H1 (cell line): ENCODE results near the gene FRMD6. TPM values are rescaled to one million over a fixed set of nuclear protein-coding genes. Genes with fewer than 3 reads are reported as not detected.

Experiments used
- CTCF ChIA-PET: fragments of 300-600 bp; sonication (Branson Sonifier 250); formaldehyde crosslinking; loops from one replicate; lab custom pipeline; 2021; ENCODE audit not compliant: partially characterized antibody; lab: Charles Lee
- POLR2A ChIA-PET: fragments of 300-600 bp; sonication (Branson Sonifier 250); formaldehyde crosslinking; loops from one replicate; lab custom pipeline; 2021; ENCODE audit warnings: inconsistent platforms; ENCODE audit not compliant: partially characterized antibody; lab: Charles Lee
- DNase-seq, 2 experiments: peaks; one replicate each; pipeline versions ENCODE4 v3.0.0 to v3.0.0-alpha.2; 2010 to 2022; ENCODE audit warnings: low spot score in 2 of 2, low read depth in 1 of 2, mixed read lengths in 1 of 2
- FAIRE-seq: peaks from 2 replicates; lab custom pipeline; 2011; peaks lifted over from hg19 to GRCh38; lab: Jason Lieb, UNC
- H2AFZ ChIP-seq: 2 replicates; pipeline ENCODE4 v1.8.1; 2012; ENCODE audit warnings: low read length, inconsistent platforms
- H2AK5ac ChIP-seq: 2 replicates; pipeline ENCODE4 v1.6.1; 2013; ENCODE audit warnings: low read depth, low read length
- H2BK120ac ChIP-seq: replicated peaks from 2 replicates; pipeline ENCODE3; 2013; ENCODE audit warnings: low read depth, low read length, inconsistent platforms
- H2BK12ac ChIP-seq: 2 replicates; pipeline ENCODE4 v1.6.1; 2013; ENCODE audit warnings: low read depth, low read length
- H2BK15ac ChIP-seq: 2 replicates; pipeline ENCODE4 v1.6.1; 2013; ENCODE audit warnings: low read length
- H2BK20ac ChIP-seq: 2 replicates; pipeline ENCODE4 v1.6.1; 2013; ENCODE audit warnings: low read length
- H2BK5ac ChIP-seq: 2 replicates; pipeline ENCODE4 v1.6.1; 2013; ENCODE audit warnings: low read depth, low read length
- H3K14ac ChIP-seq: 2 replicates; pipeline ENCODE4 v1.6.1; 2013; ENCODE audit warnings: inconsistent platforms; ENCODE audit not compliant: insufficient read length
- H3K18ac ChIP-seq: 2 replicates; pipeline ENCODE4 v1.6.1; 2013; ENCODE audit warnings: low read length; ENCODE audit errors: extremely low read depth
- H3K23ac ChIP-seq: 2 replicates; pipeline ENCODE4 v1.6.1; 2013; ENCODE audit warnings: inconsistent platforms; ENCODE audit not compliant: insufficient read length
- H3K23me2 ChIP-seq: 2 replicates; pipeline ENCODE4 v1.6.1; 2013; ENCODE audit warnings: low read depth, low read length
- H3K27ac ChIP-seq: 2 replicates; pipeline ENCODE4 v1.6.1; 2011; ENCODE audit warnings: low read depth, low read length, inconsistent platforms
- H3K27me3 ChIP-seq, 4 experiments: replicated peaks in 1 of 4; 1 replicate in 1 of 4; 2 replicates in 3 of 4; pipeline versions ENCODE4 v1.6.1 to v1.8.1; 2011 to 2013; ENCODE audit warnings: low read length in 3 of 4, mild to moderate bottlenecking in 3 of 4, inconsistent platforms in 2 of 4, mixed read lengths in 2 of 4, moderate library complexity in 1 of 4; ENCODE audit not compliant: control insufficient read depth in 3 of 4, insufficient read depth in 3 of 4; ENCODE audit errors: extremely low read depth in 1 of 4
- H3K36me3 ChIP-seq, 4 experiments: 2 replicates each; pipeline versions ENCODE4 v1.6.1 to v1.8.1; 2011 to 2013; ENCODE audit warnings: mild to moderate bottlenecking in 4 of 4, low read length in 3 of 4, moderate library complexity in 2 of 4, control low read depth in 1 of 4, inconsistent platforms in 1 of 4; ENCODE audit not compliant: insufficient read depth in 4 of 4, control insufficient read depth in 2 of 4
- H3K4ac ChIP-seq: replicated peaks from 2 replicates; pipeline ENCODE3; 2013; ENCODE audit warnings: low read length, low read depth, mixed read lengths, inconsistent platforms; ENCODE audit not compliant: insufficient read length
- H3K4me1 ChIP-seq, 4 experiments: replicated peaks in 1 of 4; 1 replicate in 1 of 4; 2 replicates in 3 of 4; pipeline versions ENCODE4 v1.6.1 to v1.8.1; 2011 to 2013; ENCODE audit warnings: low read length in 3 of 4, inconsistent platforms in 2 of 4, mixed read lengths in 1 of 4; ENCODE audit not compliant: insufficient read depth in 4 of 4, control insufficient read depth in 3 of 4
- H3K4me2 ChIP-seq, 2 experiments: 2 replicates each; pipeline versions ENCODE4 v1.6.1 to v1.8.1; 2011 to 2013; ENCODE audit warnings: low read depth in 2 of 2, low read length in 2 of 2, control low read depth in 1 of 2, inconsistent platforms in 1 of 2, mild to moderate bottlenecking in 1 of 2; ENCODE audit not compliant: insufficient read depth in 1 of 2
- H3K4me3 ChIP-seq, 4 experiments: fragments of 200-600, 300-600 bp in 1 of 4; sonication (generic), shearing (Covaris generic), sonication (Bioruptor Twin) in 1 of 4; 2 replicates each; pipeline versions ENCODE4 v1.5.1 to v1.8.1; 2011 to 2016; ENCODE audit warnings: low read length in 4 of 4, low read depth in 3 of 4, control low read depth in 2 of 4, inconsistent platforms in 2 of 4, mild to moderate bottlenecking in 2 of 4, mixed read lengths in 1 of 4, moderate library complexity in 1 of 4; ENCODE audit not compliant: insufficient read depth in 2 of 4; ENCODE audit errors: extremely low read depth in 1 of 4
- H3K56ac ChIP-seq: replicated peaks from 2 replicates; pipeline ENCODE3; 2013; ENCODE audit warnings: low read depth, mild to moderate bottlenecking, mixed read lengths, low read length, inconsistent platforms; ENCODE audit not compliant: insufficient read length
- H3K79me1 ChIP-seq: 2 replicates; pipeline ENCODE4 v1.6.1; 2013; ENCODE audit warnings: low read depth, low read length, control low read depth
- H3K79me2 ChIP-seq, 2 experiments: 2 replicates each; pipeline versions ENCODE4 v1.6.1 to v1.8.1; 2012 to 2013; ENCODE audit warnings: low read length in 2 of 2, mild to moderate bottlenecking in 2 of 2, inconsistent platforms in 1 of 2; ENCODE audit not compliant: insufficient read depth in 2 of 2, control insufficient read depth in 1 of 2
- H3K9ac ChIP-seq, 4 experiments: replicated peaks in 1 of 4; 1 replicate in 1 of 4; 2 replicates in 3 of 4; pipeline versions ENCODE4 v1.6.1 to v1.8.1; 2011 to 2013; ENCODE audit warnings: low read depth in 3 of 4, low read length in 3 of 4, control low read depth in 2 of 4, mild to moderate bottlenecking in 2 of 4, moderate library complexity in 2 of 4, inconsistent platforms in 1 of 4; ENCODE audit errors: extremely low read depth in 1 of 4
- H3K9me3 ChIP-seq, 2 experiments: 2 replicates each; pipeline versions ENCODE4 v1.6.1 to v1.8.1; 2012 to 2013; ENCODE audit warnings: mild to moderate bottlenecking in 2 of 2, moderate library complexity in 2 of 2, control low read depth in 1 of 2, inconsistent platforms in 1 of 2, low read depth in 1 of 2, low read length in 1 of 2, mixed read lengths in 1 of 2; ENCODE audit not compliant: insufficient read depth in 2 of 2
- H4K20me1 ChIP-seq, 2 experiments: replicated peaks in 1 of 2; 2 replicates each; pipeline versions ENCODE3 to v1.8.1; 2011 to 2013; ENCODE audit warnings: inconsistent platforms in 2 of 2, low read length in 2 of 2, mild to moderate bottlenecking in 1 of 2; ENCODE audit not compliant: insufficient read depth in 2 of 2, control insufficient read depth in 1 of 2
- H4K5ac ChIP-seq: 2 replicates; pipeline ENCODE4 v1.6.1; 2013; ENCODE audit warnings: low read length, low read depth, mixed read lengths, inconsistent platforms; ENCODE audit not compliant: insufficient read length
- H4K8ac ChIP-seq: 2 replicates; pipeline ENCODE4 v1.8.0; 2013; ENCODE audit warnings: mild to moderate bottlenecking, moderate library complexity, low read length, inconsistent platforms; ENCODE audit not compliant: insufficient read depth; ENCODE audit errors: extremely low read depth
- H4K91ac ChIP-seq: replicated peaks from 2 replicates; pipeline ENCODE3; 2013; ENCODE audit warnings: low read length, mixed read lengths, inconsistent platforms; ENCODE audit not compliant: insufficient read length
- CTBP2 ChIP-seq: IDR thresholded peaks from 2 replicates; pipeline ENCODE4 v1.7.0; 2011; ENCODE audit warnings: borderline replicate concordance, mild to moderate bottlenecking, moderate library complexity, mixed read lengths, low read length; ENCODE audit not compliant: insufficient read depth, insufficient read length
- HDAC2 ChIP-seq, 2 experiments: fragments of 300-600 bp in 1 of 2; sonication (generic) in 1 of 2; IDR thresholded peaks; 2 replicates each; pipeline ENCODE4 v1.6.1; 2011 to 2012; ENCODE audit warnings: low read depth in 2 of 2, low read length in 2 of 2, mild to moderate bottlenecking in 2 of 2, moderate library complexity in 2 of 2, borderline replicate concordance in 1 of 2, inconsistent platforms in 1 of 2
- JUN ChIP-seq: IDR thresholded peaks from 2 replicates; pipeline ENCODE4 v1.6.1; 2011; ENCODE audit warnings: low read depth, mild to moderate bottlenecking, improper control_type of control experiment, low read length
- POU5F1 ChIP-seq: IDR thresholded peaks from 2 replicates; pipeline ENCODE4 v1.6.1; 2011; ENCODE audit warnings: low read depth, mild to moderate bottlenecking, low read length, moderate library complexity
- RNF2 ChIP-seq: fragments of 200-900, 300-1000 bp; sonication (generic); IDR thresholded peaks from 2 replicates; pipeline ENCODE4 v1.7.1; 2016; ENCODE audit warnings: borderline replicate concordance, low read depth, mild to moderate bottlenecking, antibody characterized with exemption, low read length; ENCODE audit not compliant: poor library complexity, severe bottlenecking; ENCODE audit errors: missing control alignments
- SAP30 ChIP-seq: fragments of 300-600 bp; sonication (generic); IDR thresholded peaks from 2 replicates; pipeline ENCODE4 v1.7.1; 2012; ENCODE audit warnings: low read length, moderate library complexity, mild to moderate bottlenecking, inconsistent platforms; ENCODE audit not compliant: insufficient read depth, insufficient replicate concordance
- SIRT6 ChIP-seq: IDR thresholded peaks from one replicate; pipeline ENCODE4 v1.7.1; 2012; ENCODE audit warnings: low read length, inconsistent platforms
- SRF ChIP-seq: IDR thresholded peaks from 2 replicates; pipeline ENCODE4 v1.6.1; 2011; ENCODE audit warnings: mild to moderate bottlenecking, low read depth, low read length, moderate library complexity
- SUZ12 ChIP-seq: fragments of 200-600 bp; sonication (generic); IDR thresholded peaks from 2 replicates; pipeline ENCODE4 v1.6.1; 2012; ENCODE audit warnings: mild to moderate bottlenecking, inconsistent platforms, low read length, moderate library complexity, mixed read lengths
- TBP ChIP-seq: IDR thresholded peaks from 2 replicates; pipeline ENCODE4 v1.6.1; 2011; ENCODE audit warnings: low read depth, low read length, improper control_type of control experiment
- WGBS, 2 experiments: shearing (Covaris generic) in 1 of 2; methylation state at CpG; one replicate each; pipeline versions ENCODE4 v1.1.6 to v1.1.7; 2013 to 2015; ENCODE audit warnings: low lambda C conversion rate in 2 of 2, mixed read lengths in 2 of 2, inconsistent platforms in 1 of 2, low coverage in 1 of 2, missing lambda C conversion rate in 1 of 2; ENCODE audit not compliant: insufficient replicate concordance in 2 of 2, insufficient coverage in 1 of 2, insufficient read length in 1 of 2; ENCODE audit errors: extremely low coverage in 1 of 2, missing lambda C conversion rate in 1 of 2; 5-methylcytosine and 5-hydroxymethylcytosine counted together
- polyA plus RNA-seq, 7 experiments: library from polyadenylated mRNA; depleted of rRNA in 3 of 7; stranded (reverse) in 5 of 7; unstranded in 2 of 7; fragments of >200 nt in 5 of 7; fragments of 200-250 nt in 2 of 7; gene quantifications; 1 replicate in 5 of 7; 2 replicates in 1 of 7; 4 replicates in 1 of 7; pipeline versions ENCODE4 v1.2.1 to v1.2.3, GENCODE V29; 2011 to 2013; ENCODE audit warnings: missing spikeins in 2 of 7, mixed read lengths in 2 of 7
- total RNA-seq: library from RNA; stranded (reverse); fragmentation: NEBNext Ultra II Directional; extraction: Animal tissue kit (Norgen Biotek cat#: 25700); gene quantifications from 2 replicates; pipeline ENCODE4 v1.2.1, GENCODE V29; 2021

The FRMD6 gene
- total and polyA plus RNA-seq, 2 of the 8 experiments (the other 6 are each of a cell fraction or from before 2014, with no cell fraction given), result 5.4 to 23.7 TPM

- no peak overlapping the region for H2BK15ac ChIP-seq
- no peak overlapping the region for H3K23ac ChIP-seq
- no peak overlapping the region for H3K18ac ChIP-seq
- H2BK5ac ChIP-seq, result no peak overlapping the region
- peaks cover 0 to 4% of the 10 kb centered on the region in 2 experiments; a peak in 1 of 4 replicates for H3K79me2 ChIP-seq
- H2BK20ac ChIP-seq, result no peak overlapping the region
- WGBS, 2 experiments, result 93% methylated on average over 5 of the region's 5 CpGs; no CpG with 5 or more reads in 1 of the 2 experiments
- H3K56ac ChIP-seq, result no peak overlapping the region
- H3K4ac ChIP-seq, result no peak overlapping the region
- no peak overlapping the region for H4K91ac ChIP-seq
- H3K9ac ChIP-seq, result no peak overlapping the region
- no peaks in the 10 kb centered on the region for H3K23me2 ChIP-seq
- DNase-seq, result no peak
- no peak overlapping the region for H4K5ac ChIP-seq
- no peaks in the 10 kb centered on the region for H3K9me3 ChIP-seq
- no peak for FAIRE-seq
- H3K14ac ChIP-seq, result no peak overlapping the region
- H3K36me3 ChIP-seq, result no peaks in the 10 kb centered on the region
- H2BK120ac ChIP-seq, result no peak overlapping the region
- no peaks in the 10 kb centered on the region for H3K4me1 ChIP-seq
- no peaks in the 10 kb centered on the region; the same call in 1 of the 2 replicates for H3K79me1 ChIP-seq
- H4K8ac ChIP-seq, result no peak overlapping the region
- POLR2A ChIA-PET, result no interaction called here
- H3K4me3 ChIP-seq, result no peak overlapping the region
- no peak overlapping the region for H3K27ac ChIP-seq
- H2BK12ac ChIP-seq, result no peak overlapping the region
- no peak overlapping the region for H3K4me2 ChIP-seq
- H2AFZ ChIP-seq, result no peak overlapping the region
- H4K20me1 ChIP-seq, result no peaks in the 10 kb centered on the region
- TF ChIP-seq POU5F1 (no peak), SUZ12 (no peak), SAP30 (no peak), CTBP2 (no peak), SRF (no peak), TBP (no peak), RNF2 (no peak), JUN (no peak), HDAC2 (IDR thresholded peaks at IDR 0.05; ENCODE audit: borderline replicate concordance in 1 of 2, low read depth in 2 of 2, low read length in 2 of 2) (no peak), SIRT6 (no peak)
- TF ChIP-seq, all 59 proteins: peak for 0
- Histone ChIP-seq H2AK5ac (no peak overlapping the region), H3K27me3 (no peaks in the 10 kb centered on the region)
- CTCF ChIA-PET, result no interaction called here
Measured at GRCh38 chr14:51674294-51675002, 22.7 kb downstream of the FRMD6 start.
